DND-41 (cell line): Measurements from ENCODE around the gene TM4SF4.

ENCODE experiments used
- ATAC-seq: fragments of 200-7000 bp; cut with Tn5 transposase; 3 replicates; pipeline ENCODE4 v1.9.1; 2021; ENCODE audit warnings: low read depth; ENCODE audit not compliant: insufficient read depth
- DNase-seq: peaks from one replicate; pipeline ENCODE4 v3.0.0-alpha.2; 2020
- H2AFZ ChIP-seq: 2 replicates; pipeline ENCODE4 v1.6.0; 2012; ENCODE audit warnings: low read depth, low read length
- H3K27ac ChIP-seq: 2 replicates; pipeline ENCODE4 v1.5.1; 2012; ENCODE audit warnings: low read length, inconsistent platforms
- H3K27me3 ChIP-seq: fragments of 200-600 bp; sonication (generic); 2 replicates; pipeline ENCODE4 v1.6.0; 2012; ENCODE audit warnings: low read length, mild to moderate bottlenecking, inconsistent platforms; ENCODE audit not compliant: insufficient read depth, poor library complexity
- H3K36me3 ChIP-seq: 2 replicates; pipeline ENCODE4 v1.5.1; 2012; ENCODE audit warnings: low read length, inconsistent platforms; ENCODE audit not compliant: insufficient read depth
- H3K4me1 ChIP-seq: 2 replicates; pipeline ENCODE4 v1.5.1; 2012; ENCODE audit warnings: mild to moderate bottlenecking, low read length; ENCODE audit not compliant: insufficient read depth
- H3K4me2 ChIP-seq: 2 replicates; pipeline ENCODE4 v1.6.0; 2012; ENCODE audit warnings: mild to moderate bottlenecking, moderate library complexity, low read length, inconsistent platforms; ENCODE audit not compliant: insufficient read depth
- H3K4me3 ChIP-seq, 2 experiments: fragments of 200-600 bp in 1 of 2; shearing (Covaris generic) in 1 of 2; 2 replicates each; pipeline ENCODE4 v1.5.1; 2012 to 2016; ENCODE audit warnings: inconsistent platforms in 2 of 2, low read length in 2 of 2, mild to moderate bottlenecking in 2 of 2, low read depth in 1 of 2, moderate library complexity in 1 of 2
- H3K79me2 ChIP-seq: 2 replicates; pipeline ENCODE4 v1.6.0; 2012; ENCODE audit warnings: low read length, inconsistent platforms; ENCODE audit not compliant: insufficient read depth
- H3K9ac ChIP-seq: 2 replicates; pipeline ENCODE4 v1.6.0; 2012; ENCODE audit warnings: low read depth, mild to moderate bottlenecking, inconsistent platforms, low read length, moderate library complexity
- H3K9me3 ChIP-seq: 2 replicates; pipeline ENCODE4 v1.5.1; 2012; ENCODE audit warnings: low read length, moderate library complexity, mild to moderate bottlenecking, inconsistent platforms; ENCODE audit not compliant: insufficient read depth, severe bottlenecking
- H4K20me1 ChIP-seq: 2 replicates; pipeline ENCODE4 v1.6.0; 2012; ENCODE audit warnings: low read length; ENCODE audit not compliant: insufficient read depth
- CTCF ChIP-seq: IDR thresholded peaks from 2 replicates; pipeline ENCODE4 v1.5.1; 2012; ENCODE audit warnings: borderline replicate concordance, low read length, moderate library complexity, mild to moderate bottlenecking; ENCODE audit not compliant: poor library complexity, severe bottlenecking; ENCODE audit errors: extremely low read depth
- EZH2 ChIP-seq: IDR thresholded peaks from 3 replicates; pipeline ENCODE4 v1.6.1; 2012; ENCODE audit warnings: borderline replicate concordance, low read depth, mild to moderate bottlenecking, moderate library complexity, low read length, inconsistent platforms; ENCODE audit not compliant: severe bottlenecking

TM4SF4 gene

GRCh38 chr3:149475451-149476060 is 1.1 kb downstream of the TM4SF4 start:
- H3K27ac ChIP-seq: no peak overlapping the region
- TF ChIP-seq EZH2 (no peak), CTCF (no peak)
- H3K4me1 ChIP-seq: no peaks in the 10 kb centered on the region
- no peaks in the 10 kb centered on the region for H3K79me2 ChIP-seq
- H3K4me3 ChIP-seq: no peak overlapping the region
- DNase-seq: no peak
- no peak overlapping the region for H3K4me2 ChIP-seq
- ATAC-seq: no peak
- no peak overlapping the region for H2AFZ ChIP-seq
- H3K9ac ChIP-seq: no peak overlapping the region
- H3K9me3 ChIP-seq: no peaks in the 10 kb centered on the region
- H3K27me3 ChIP-seq: no peaks in the 10 kb centered on the region
- H4K20me1 ChIP-seq: no peaks in the 10 kb centered on the region
- no peaks in the 10 kb centered on the region for H3K36me3 ChIP-seq

DNA sequence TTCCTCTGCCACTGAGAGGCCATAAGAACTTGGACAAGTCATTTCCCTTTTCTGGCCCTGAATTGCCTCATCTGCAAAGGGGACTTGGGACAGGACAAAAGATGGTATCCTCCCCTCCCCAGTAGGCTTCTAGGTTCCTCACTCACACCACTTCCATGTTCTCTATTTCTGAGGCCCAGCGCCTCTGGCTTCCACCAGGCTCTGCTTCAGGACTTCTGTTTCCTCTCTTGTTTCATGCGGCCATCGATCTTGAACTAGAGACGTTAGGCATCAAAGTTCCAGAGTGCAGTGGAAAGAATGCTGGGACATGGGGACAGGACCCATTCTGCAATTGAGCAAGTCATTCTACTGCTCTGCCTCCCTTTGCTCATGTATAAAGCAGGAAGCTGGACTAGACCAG is 1.7 kb downstream of the TM4SF4 start:
- ATAC-seq: no peak

DNA sequence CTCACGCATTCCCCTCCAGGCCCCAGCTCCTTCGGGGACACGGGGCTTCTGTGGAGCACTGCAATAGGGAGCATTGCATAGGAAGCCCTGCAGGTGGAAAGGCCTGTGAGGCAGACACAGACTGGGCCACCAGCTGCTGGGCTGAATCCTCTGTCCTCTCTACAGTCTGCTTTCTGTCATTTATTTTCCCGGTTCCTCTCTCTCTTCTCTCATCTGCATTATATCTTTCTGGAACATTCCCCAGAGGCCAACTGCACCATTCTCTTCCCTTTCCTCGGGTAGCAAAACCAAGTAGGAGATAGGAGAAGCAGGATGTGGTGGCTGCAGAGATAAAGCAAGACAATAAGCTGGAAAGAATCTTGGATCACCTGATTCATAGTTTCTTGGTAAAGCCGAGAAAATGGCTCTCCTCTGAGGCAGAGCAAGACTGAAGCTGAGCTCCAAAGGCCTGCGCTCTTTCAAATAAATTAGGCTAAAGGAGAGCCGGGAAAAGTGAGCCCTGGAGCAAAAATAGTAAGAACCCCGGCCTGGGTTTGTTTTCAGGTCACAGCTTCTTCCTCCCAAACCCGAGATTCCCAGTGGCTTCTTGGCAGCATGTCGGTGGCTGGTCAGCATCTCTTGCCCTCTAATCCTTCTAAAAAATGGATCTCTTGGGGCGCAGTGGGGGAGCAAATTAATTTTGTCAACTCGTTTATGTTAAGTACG is 5.3 kb downstream of the TM4SF4 start:
- Histone ChIP-seq H4K20me1 (no peaks in the 10 kb centered on the region), H3K9ac (no peak overlapping the region), H3K36me3 (no peaks in the 10 kb centered on the region), H3K27me3 (peaks cover 3% of the 10 kb centered on the region), H3K27ac (no peak overlapping the region), H3K4me2 (no peak overlapping the region), H3K4me3 (no peak overlapping the region), H2AFZ (no peak overlapping the region), H3K4me1 (no peaks in the 10 kb centered on the region), H3K79me2 (no peaks in the 10 kb centered on the region), H3K9me3 (no peaks in the 10 kb centered on the region)
- no peak for ATAC-seq
- DNase-seq: no peak
- TF ChIP-seq EZH2: no peak
- TF ChIP-seq CTCF: no peak

More for the DNA sequence above, 1.7 kb downstream of the TM4SF4 start:
- no peak overlapping the region for H3K27ac ChIP-seq
- H3K4me3 ChIP-seq: no peak overlapping the region
- no peaks in the 10 kb centered on the region for H4K20me1 ChIP-seq
- H3K9ac ChIP-seq: no peak overlapping the region
- no peaks in the 10 kb centered on the region for H3K79me2 ChIP-seq
- H3K27me3 ChIP-seq: no peaks in the 10 kb centered on the region
- no peaks in the 10 kb centered on the region for H3K4me1 ChIP-seq
- H3K36me3 ChIP-seq: no peaks in the 10 kb centered on the region
- TF ChIP-seq CTCF (no peak), EZH2 (no peak)
- no peaks in the 10 kb centered on the region for H3K9me3 ChIP-seq
- H2AFZ ChIP-seq: no peak overlapping the region
- no peak for DNase-seq
- no peak overlapping the region for H3K4me2 ChIP-seq
